Esophagus squamous epithelium (tissue), 4 donors: ENCODE results near the gene MYO7B.

Source experiments
- CTCF ChIP-seq, 6 experiments: fragments of 450-650 bp in 4 of 6; fragments of 200-600 bp in 2 of 6; sonication (generic) in 2 of 6; IDR thresholded peaks; one replicate each; pipeline ENCODE4 v1.5.1; 2016 to 2019; ENCODE audit warnings: antibody characterized with exemption in 6 of 6, mild to moderate bottlenecking in 4 of 6, moderate library complexity in 4 of 6
- POLR2A ChIP-seq, 4 donors: fragments of 450-650 bp; IDR thresholded peaks; one replicate each; pipeline ENCODE4 v1.6.1; 2017; ENCODE audit warnings: antibody characterized with exemption in 4 of 4, mild to moderate bottlenecking in 4 of 4, moderate library complexity in 3 of 4

GRCh38 chr2:127596311-127597045 is 61.0 kb downstream of the MYO7B start:
- no peak for TF ChIP-seq POLR2A (IDR thresholded peaks at IDR 0.05)
- TF ChIP-seq CTCF (IDR thresholded peaks at IDR 0.05): no peak
